HepG2 (cell line): ENCODE measurements around the gene AUNIP. TPM values are rescaled to one million over a fixed set of nuclear protein-coding genes. Genes with fewer than 3 reads are reported as not detected.

Experiments
- BCLAF1 ChIP-seq: fragments of 450-650 bp; IDR thresholded peaks from 2 replicates; pipeline ENCODE4 v1.6.1; 2017; ENCODE audit warnings: mild to moderate bottlenecking
- CEBPG ChIP-seq: IDR thresholded peaks from 2 replicates; pipeline ENCODE4 v1.6.1; 2016
- CHD4 ChIP-seq: fragments of 200-600 bp; sonication (generic); IDR thresholded peaks from 2 replicates; pipeline ENCODE4 v1.7.0; 2017; ENCODE audit warnings: mild to moderate bottlenecking, low read length, borderline replicate concordance
- FOXM1 ChIP-seq: sonication (generic); formaldehyde crosslinking; IDR thresholded peaks from 2 replicates; pipeline ENCODE4 v1.5.0; 2020; ENCODE audit warnings: missing genetic modification reagents
- HNRNPLL ChIP-seq: fragments of 200-400 bp; formaldehyde crosslinking; IDR thresholded peaks from 2 replicates; pipeline ENCODE4 v1.6.1; 2017; ENCODE audit warnings: mild to moderate bottlenecking, low read depth, low read length; ENCODE audit not compliant: poor library complexity, severe bottlenecking
- IRX3 ChIP-seq: sonication (generic); formaldehyde crosslinking; IDR thresholded peaks from 2 replicates; pipeline ENCODE4 v1.8.1; 2023; ENCODE audit warnings: mild to moderate bottlenecking, low read depth, missing genetic modification reagents, borderline replicate concordance
- KAT7 ChIP-seq: IDR thresholded peaks from 2 replicates; pipeline ENCODE4 v1.6.1; 2018; ENCODE audit warnings: borderline replicate concordance, missing compliant biosample characterization
- POGK ChIP-seq: sonication (generic); formaldehyde crosslinking; conservative IDR thresholded peaks from 2 replicates; pipeline ENCODE4 v1.8.0; 2022; ENCODE audit warnings: mild to moderate bottlenecking, moderate library complexity, missing genetic modification reagents
- RBM22 ChIP-seq: fragments of 200-400 bp; formaldehyde crosslinking; optimal IDR thresholded peaks from 2 replicates; pipeline ENCODE3; 2017; ENCODE audit warnings: mild to moderate bottlenecking, low read length, moderate library complexity
- SPEN ChIP-seq: sonication (generic); formaldehyde crosslinking; IDR thresholded peaks from 2 replicates; pipeline ENCODE4 v1.5.1; 2020; ENCODE audit warnings: low read depth, mild to moderate bottlenecking, missing genetic modification reagents
- THRA ChIP-seq: sonication (generic); formaldehyde crosslinking; IDR thresholded peaks from 2 replicates; pipeline ENCODE4 v1.4.0; 2020; ENCODE audit warnings: missing genetic modification reagents, borderline replicate concordance
- YEATS4 ChIP-seq: sonication (generic); formaldehyde crosslinking; IDR thresholded peaks from 2 replicates; pipeline ENCODE4 v1.4.0; 2020; ENCODE audit warnings: missing genetic modification reagents, borderline replicate concordance
- ZNF101 ChIP-seq: sonication (generic); formaldehyde crosslinking; IDR thresholded peaks from 2 replicates; pipeline ENCODE4 v1.4.0; 2020; ENCODE audit warnings: mild to moderate bottlenecking, low read depth, missing genetic modification reagents, borderline replicate concordance
- ZNF160 ChIP-seq: sonication (generic); formaldehyde crosslinking; IDR thresholded peaks from 2 replicates; pipeline ENCODE4 v1.8.0; 2022; ENCODE audit warnings: mild to moderate bottlenecking, inconsistent platforms, missing genetic modification reagents
- ZNF337 ChIP-seq: sonication (generic); formaldehyde crosslinking; IDR thresholded peaks from 2 replicates; pipeline ENCODE4 v1.5.1; 2020; ENCODE audit warnings: missing genetic modification reagents, low read depth, mild to moderate bottlenecking, borderline replicate concordance
- ZNF446 ChIP-seq: sonication (generic); formaldehyde crosslinking; IDR thresholded peaks from 2 replicates; pipeline ENCODE4 v1.5.0; 2020; ENCODE audit warnings: mild to moderate bottlenecking, missing genetic modification reagents
- polyA plus RNA-seq, 8 experiments: library from polyadenylated mRNA; depleted of rRNA in 3 of 8; stranded (reverse) in 7 of 8; unstranded in 1 of 8; fragments of >200 nt; fragmentation: Illumina TruSeq in 4 of 8; extraction: Trizol in 4 of 8; gene quantifications; 2 replicates each; pipeline versions ENCODE4 v1.2.1 to v1.2.3, GENCODE V29; 2011 to 2016; ENCODE audit warnings: low read depth in 4 of 8, missing spikeins in 1 of 8, mixed read lengths in 1 of 8; ENCODE audit not compliant: insufficient read depth in 1 of 8
- total RNA-seq, 5 experiments: library from RNA; depleted of rRNA; stranded (reverse); fragments of >200 nt; fragmentation: Illumina TruSeq; extraction: Trizol; gene quantifications; 2 replicates each; pipeline ENCODE4 v1.2.3, GENCODE V29; 2016; ENCODE audit warnings: low read depth in 1 of 5
- TF ChIP-seq, protein P1 (sequence below): sonication (generic); formaldehyde crosslinking; IDR thresholded peaks from 2 replicates; pipeline ENCODE4 v1.4.0; 2020; ENCODE audit warnings: missing genetic modification reagents
- TF ChIP-seq, protein P2 (sequence below): sonication (generic); formaldehyde crosslinking; IDR thresholded peaks from 2 replicates; pipeline ENCODE4 v1.8.1; 2023; ENCODE audit warnings: mild to moderate bottlenecking, missing genetic modification reagents, borderline replicate concordance
- TF ChIP-seq, protein P3 (sequence below): sonication (generic); formaldehyde crosslinking; IDR thresholded peaks from 2 replicates; pipeline ENCODE4 v1.5.0; 2020; ENCODE audit warnings: mild to moderate bottlenecking, missing genetic modification reagents

AUNIP gene
- total and polyA plus RNA-seq, 2 of the 13 experiments (the other 11 are each of a cell fraction or from before 2014, with no cell fraction given), result 3.8 to 12.3 TPM

DNA sequence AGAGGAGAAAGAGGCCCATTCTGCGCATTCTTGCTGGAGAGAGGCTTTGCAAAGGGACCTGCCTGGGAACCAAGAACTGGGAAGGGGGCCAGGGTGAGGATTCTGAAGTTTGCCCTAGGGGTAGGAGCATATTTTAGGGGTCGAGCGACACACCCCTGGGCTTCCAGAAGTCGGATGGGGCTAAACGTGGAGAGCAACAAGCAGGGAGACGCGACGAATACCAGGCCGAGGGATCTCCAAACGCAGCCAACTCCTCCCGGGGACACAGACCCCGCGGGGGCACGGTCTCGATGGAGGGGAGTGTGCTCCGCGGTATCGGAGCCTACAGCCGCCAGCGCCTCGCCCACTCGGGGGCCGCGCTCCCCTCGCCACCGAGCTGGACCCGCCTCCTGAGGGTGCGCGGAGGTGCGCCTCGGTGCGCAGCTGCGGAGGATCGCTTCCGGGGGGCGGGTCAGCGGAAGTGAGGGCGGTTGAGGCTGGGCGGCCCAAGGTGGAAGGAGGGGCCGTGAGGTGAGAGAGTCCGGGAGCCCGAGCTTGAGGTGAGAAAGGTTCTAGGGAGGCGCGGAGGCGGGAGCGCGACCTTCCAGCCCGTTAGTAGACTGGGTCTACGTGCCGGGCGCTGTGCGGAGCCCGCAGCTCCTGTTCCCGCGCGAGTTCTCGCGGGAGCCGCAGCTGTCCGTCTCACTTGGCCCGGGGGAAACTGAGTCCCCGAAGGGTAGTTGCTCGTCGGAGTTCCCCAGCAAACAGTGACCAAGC is 39.6 kb downstream of the AUNIP start, which contains the start of gene MTFR1L (continued):
- TF ChIP-seq BCLAF1 (no peak), CEBPG (CRISPR knock-in tag) (no peak), POGK (CRISPR knock-in tag) (peak; percentile 40; the same call in 1 of the 2 replicates), HNRNPLL (peak; percentile 72), YEATS4 (peak; percentile 55; the same call in 1 of the 2 replicates), ZNF101 (CRISPR knock-in tag) (no peak), RBM22 (no peak), THRA (peak; percentile 55; the same call in 1 of the 2 replicates), SPEN (peak; percentile 85), FOXM1 (CRISPR knock-in tag) (no peak), ZNF446 (CRISPR knock-in tag) (peak; percentile 78), KAT7 (CRISPR knock-in tag) (peak; percentile 50; the same call in 1 of the 2 replicates), ZNF337 (CRISPR knock-in tag) (0 out of 2 replicates have a peak, but pooled peaks have one; percentile 3), IRX3 (no peak), ZNF160 (CRISPR knock-in tag) (peak; percentile 46; the same call in 1 of the 2 replicates), CHD4 (no peak)
- TF ChIP-seq, protein P1, sequence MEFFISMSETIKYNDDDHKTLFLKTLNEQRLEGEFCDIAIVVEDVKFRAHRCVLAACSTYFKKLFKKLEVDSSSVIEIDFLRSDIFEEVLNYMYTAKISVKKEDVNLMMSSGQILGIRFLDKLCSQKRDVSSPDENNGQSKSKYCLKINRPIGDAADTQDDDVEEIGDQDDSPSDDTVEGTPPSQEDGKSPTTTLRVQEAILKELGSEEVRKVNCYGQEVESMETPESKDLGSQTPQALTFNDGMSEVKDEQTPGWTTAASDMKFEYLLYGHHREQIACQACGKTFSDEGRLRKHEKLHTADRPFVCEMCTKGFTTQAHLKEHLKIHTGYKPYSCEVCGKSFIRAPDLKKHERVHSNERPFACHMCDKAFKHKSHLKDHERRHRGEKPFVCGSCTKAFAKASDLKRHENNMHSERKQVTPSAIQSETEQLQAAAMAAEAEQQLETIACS (CRISPR knock-in tag), result no peak
- TF ChIP-seq, protein P2, sequence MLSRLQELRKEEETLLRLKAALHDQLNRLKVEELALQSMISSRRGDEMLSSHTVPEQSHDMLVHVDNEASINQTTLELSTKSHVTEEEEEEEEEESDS (CRISPR knock-in tag), result 0 out of 2 replicates have a peak, but pooled peaks have one; percentile 42
- TF ChIP-seq, protein P3, sequence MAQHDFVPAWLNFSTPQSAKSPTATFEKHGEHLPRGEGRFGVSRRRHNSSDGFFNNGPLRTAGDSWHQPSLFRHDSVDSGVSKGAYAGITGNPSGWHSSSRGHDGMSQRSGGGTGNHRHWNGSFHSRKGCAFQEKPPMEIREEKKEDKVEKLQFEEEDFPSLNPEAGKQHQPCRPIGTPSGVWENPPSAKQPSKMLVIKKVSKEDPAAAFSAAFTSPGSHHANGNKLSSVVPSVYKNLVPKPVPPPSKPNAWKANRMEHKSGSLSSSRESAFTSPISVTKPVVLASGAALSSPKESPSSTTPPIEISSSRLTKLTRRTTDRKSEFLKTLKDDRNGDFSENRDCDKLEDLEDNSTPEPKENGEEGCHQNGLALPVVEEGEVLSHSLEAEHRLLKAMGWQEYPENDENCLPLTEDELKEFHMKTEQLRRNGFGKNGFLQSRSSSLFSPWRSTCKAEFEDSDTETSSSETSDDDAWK (CRISPR knock-in tag), result no peak
